HepG2 (cell line): Measurements from ENCODE around the gene CD164L2. TPM values are rescaled to one million over a fixed set of nuclear protein-coding genes. Genes with fewer than 3 reads are reported as not detected.

ENCODE experiments used
- ATAC-seq: fragments of 200-7000 bp; cut with Tn5 transposase; 3 replicates; pipeline ENCODE4 v1.9.1; 2020; ENCODE audit warnings: mild to moderate bottlenecking, moderate library complexity
- BruUV-seq: library from RNA; stranded (reverse); fragments of 400-500 nt; replicated peaks from 2 replicates; lab custom pipeline; 2021; lab: Mats Ljungman, UMichigan
- CTCF ChIA-PET: fragments of 300-600 bp; formaldehyde crosslinking; extraction: SDS; loops from one replicate; lab custom pipeline; 2021; ENCODE audit warnings: low total read pairs, inconsistent platforms, low intra/inter-chr PET ratio; lab: Yijun Ruan, JAX
- POLR2A ChIA-PET: fragments of 350-600 bp; sonication (Branson Sonifier 250); formaldehyde crosslinking; loops from one replicate; lab custom pipeline; 2020; ENCODE audit warnings: antibody characterized with exemption, inconsistent platforms; lab: Yijun Ruan, JAX
- DNase-seq: peaks from one replicate; pipeline ENCODE4 v3.0.0-alpha.2; 2015; ENCODE audit warnings: low spot score
- FAIRE-seq: peaks from 3 replicates; lab custom pipeline; 2011; peaks lifted over from hg19 to GRCh38; lab: Jason Lieb, UNC
- H2AFZ ChIP-seq: one replicate; pipeline ENCODE4 v1.6.1; 2011; ENCODE audit warnings: low read length, inconsistent platforms
- H3K27ac ChIP-seq: fragments of 300-600 bp; 3 replicates; pipeline ENCODE4 v1.8.0; 2011; ENCODE audit warnings: mixed run types, mild to moderate bottlenecking, mixed read lengths, low read length, inconsistent platforms; ENCODE audit not compliant: insufficient read depth; ENCODE audit errors: extremely low read length
- H3K27me3 ChIP-seq, 2 experiments: fragments of 200-600 bp in 1 of 2; 2 replicates in 1 of 2; 3 replicates in 1 of 2; pipeline versions ENCODE4 v1.6.0 to v1.8.0; 2011; ENCODE audit warnings: low read length in 2 of 2, mild to moderate bottlenecking in 2 of 2, moderate library complexity in 2 of 2, inconsistent platforms in 1 of 2; ENCODE audit not compliant: insufficient read depth in 2 of 2, control insufficient read depth in 1 of 2
- H3K36me3 ChIP-seq, 2 experiments: fragments of 200-600 bp in 1 of 2; replicated peaks in 1 of 2; 2 replicates in 1 of 2; 3 replicates in 1 of 2; pipeline versions ENCODE4 v1.5.1 to v1.8.0; 2011; ENCODE audit warnings: low read length in 2 of 2, inconsistent platforms in 1 of 2; ENCODE audit not compliant: insufficient read depth in 2 of 2, control insufficient read depth in 1 of 2
- H3K4me1 ChIP-seq: 2 replicates; pipeline ENCODE4 v1.5.1; 2012; ENCODE audit warnings: low read length, inconsistent platforms; ENCODE audit not compliant: insufficient read depth
- H3K4me2 ChIP-seq: 2 replicates; pipeline ENCODE4 v1.6.0; 2011; ENCODE audit warnings: low read depth, low read length, inconsistent platforms
- H3K4me3 ChIP-seq, 3 experiments: fragments of 200-600 bp in 1 of 3; sonication (generic), shearing (Covaris generic) in 1 of 3; replicated peaks in 1 of 3; 2 replicates each; pipeline ENCODE4 v1.5.1; 2011 to 2016; ENCODE audit warnings: low read length in 3 of 3, inconsistent platforms in 2 of 3, low read depth in 2 of 3, mild to moderate bottlenecking in 2 of 3, control low read depth in 1 of 3, mixed read lengths in 1 of 3; ENCODE audit not compliant: insufficient read depth in 1 of 3
- H3K79me2 ChIP-seq: one replicate; pipeline ENCODE4 v1.6.1; 2011; ENCODE audit warnings: low read length, inconsistent platforms; ENCODE audit not compliant: insufficient read depth
- H3K9ac ChIP-seq: 2 replicates; pipeline ENCODE4 v1.6.0; 2011; ENCODE audit warnings: mild to moderate bottlenecking, low read depth, low read length, inconsistent platforms; ENCODE audit not compliant: insufficient read depth
- H3K9me3 ChIP-seq: 2 replicates; pipeline ENCODE4 v1.5.1; 2012; ENCODE audit warnings: mild to moderate bottlenecking, low read length
- H4K20me1 ChIP-seq: 2 replicates; pipeline ENCODE4 v1.6.0; 2011; ENCODE audit warnings: inconsistent platforms, mild to moderate bottlenecking, low read length, moderate library complexity; ENCODE audit not compliant: insufficient read depth
- BRD4 ChIP-seq: sonication (generic); formaldehyde crosslinking; IDR thresholded peaks from 2 replicates; pipeline ENCODE4 v1.4.0; 2020; ENCODE audit warnings: missing genetic modification reagents
- CEBPB ChIP-seq: IDR thresholded peaks from 2 replicates; pipeline ENCODE4 v1.6.1; 2011; ENCODE audit warnings: low read depth, low read length, improper control_type of control experiment, borderline replicate concordance
- CEBPG ChIP-seq: IDR thresholded peaks from 2 replicates; pipeline ENCODE4 v1.6.1; 2016
- GABPA ChIP-seq, 2 experiments: IDR thresholded peaks; 2 replicates each; pipeline ENCODE4 v1.6.1; 2011 to 2016; ENCODE audit warnings: low read depth in 2 of 2, low read length in 1 of 2, missing biosample characterization in 1 of 2, missing genetic modification characterization in 1 of 2
- GLI4 ChIP-seq: sonication (generic); formaldehyde crosslinking; IDR thresholded peaks from 2 replicates; pipeline ENCODE4 v1.5.1; 2020; ENCODE audit warnings: missing genetic modification reagents, mild to moderate bottlenecking, moderate library complexity, borderline replicate concordance
- HNF1B ChIP-seq: sonication (generic); formaldehyde crosslinking; IDR thresholded peaks from 2 replicates; pipeline ENCODE4 v1.5.1; 2020; ENCODE audit warnings: mild to moderate bottlenecking, moderate library complexity, missing genetic modification reagents
- HNRNPK ChIP-seq: fragments of 200-400 bp; formaldehyde crosslinking; IDR thresholded peaks from 2 replicates; pipeline ENCODE4 v1.6.1; 2018; ENCODE audit warnings: low read length, low read depth, moderate library complexity, mild to moderate bottlenecking; ENCODE audit not compliant: poor library complexity, severe bottlenecking
- THAP11 ChIP-seq: IDR thresholded peaks from 2 replicates; pipeline ENCODE4 v1.6.1; 2016; ENCODE audit warnings: missing biosample characterization, missing genetic modification reagents
- ZNF143 ChIP-seq: sonication (generic); formaldehyde crosslinking; IDR thresholded peaks from 2 replicates; pipeline ENCODE4 v1.4.0; 2020; ENCODE audit warnings: missing genetic modification reagents
- ZNF232 ChIP-seq: sonication (generic); formaldehyde crosslinking; IDR thresholded peaks from 2 replicates; pipeline ENCODE4 v1.4.0; 2020; ENCODE audit warnings: missing genetic modification reagents, borderline replicate concordance
- ZNF432 ChIP-seq: sonication (generic); formaldehyde crosslinking; IDR thresholded peaks from 2 replicates; pipeline ENCODE4 v1.5.0; 2020; ENCODE audit warnings: missing genetic modification reagents, mild to moderate bottlenecking, borderline replicate concordance
- ZNF460 ChIP-seq: sonication (generic); formaldehyde crosslinking; IDR thresholded peaks from 2 replicates; pipeline ENCODE4 v1.5.1; 2020; ENCODE audit warnings: missing genetic modification reagents, mild to moderate bottlenecking, borderline replicate concordance
- ZNF557 ChIP-seq: sonication (generic); formaldehyde crosslinking; IDR thresholded peaks from 2 replicates; pipeline ENCODE4 v1.4.0; 2020; ENCODE audit warnings: missing genetic modification reagents
- ZNF770 ChIP-seq: sonication (generic); formaldehyde crosslinking; IDR thresholded peaks from 2 replicates; pipeline ENCODE4 v1.5.0; 2020; ENCODE audit warnings: mild to moderate bottlenecking, missing genetic modification reagents
- ZNF777 ChIP-seq: sonication (generic); formaldehyde crosslinking; IDR thresholded peaks from 2 replicates; pipeline ENCODE4 v1.4.0; 2020; ENCODE audit warnings: missing genetic modification reagents
- WGBS: methylation state at CpG from one replicate; pipeline ENCODE4 v1.1.6; 2017; ENCODE audit warnings: low lambda C conversion rate; 5-methylcytosine and 5-hydroxymethylcytosine counted together
- in situ Hi-C: cut with HindIII; loops from 2 replicates; pipeline ENCODE4 v1.10.0; 2017; ENCODE audit warnings: low pct_unique_long_range_greater_than_20kb; ENCODE audit not compliant: extremely low pct_ligation_motif_present
- intact Hi-C: fragments of 100-400 bp; cut with micrococcal nuclease; formaldehyde crosslinking; loops from one replicate; pipeline ENCODE4 v1.10.0; 2022; ENCODE audit not compliant: unreplicated experiment
- polyA plus RNA-seq, 8 experiments: library from polyadenylated mRNA; depleted of rRNA in 3 of 8; stranded (reverse) in 7 of 8; unstranded in 1 of 8; fragments of >200 nt; fragmentation: Illumina TruSeq in 4 of 8; extraction: Trizol in 4 of 8; gene quantifications; 2 replicates each; pipeline versions ENCODE4 v1.2.1 to v1.2.3, GENCODE V29; 2011 to 2016; ENCODE audit warnings: low read depth in 4 of 8, missing spikeins in 1 of 8, mixed read lengths in 1 of 8; ENCODE audit not compliant: insufficient read depth in 1 of 8
- total RNA-seq, 5 experiments: library from RNA; depleted of rRNA; stranded (reverse); fragments of >200 nt; fragmentation: Illumina TruSeq; extraction: Trizol; gene quantifications; 2 replicates each; pipeline ENCODE4 v1.2.3, GENCODE V29; 2016; ENCODE audit warnings: low read depth in 1 of 5
- TF ChIP-seq, protein P1 (sequence below): sonication (generic); formaldehyde crosslinking; IDR thresholded peaks from 2 replicates; pipeline ENCODE4 v1.8.0; 2022; ENCODE audit warnings: low read depth, missing genetic modification reagents

The CD164L2 gene
- total and polyA plus RNA-seq, 2 of the 13 experiments (the other 11 are each of a cell fraction or from before 2014, with no cell fraction given) = not detected

- Histone ChIP-seq H3K4me1 (peaks cover 20% of the 10 kb centered on the region), H2AFZ (no peak overlapping the region), H3K4me3 (no peak overlapping the region), H3K9me3 (no peaks in the 10 kb centered on the region), H4K20me1 (no peaks in the 10 kb centered on the region), H3K9ac (no peak overlapping the region), H3K27ac (no peak overlapping the region), H3K4me2 (no peak overlapping the region), H3K27me3 (no peaks in the 10 kb centered on the region; a peak in 1 of 5 replicates), H3K36me3 (peaks cover 13 to 15% of the 10 kb centered on the region in 2 experiments; a peak in 4 of 5 replicates), H3K79me2 (no peaks in the 10 kb centered on the region)
- ChIA-PET CTCF (no interaction called here), POLR2A (interaction anchor here (1.6 kb wide), 1 partner anchor 12 kb away, joined by 5 read pairs; no protein-coding TSS in a partner anchor)
- no peak for TF ChIP-seq GABPA (IDR thresholded peaks at IDR 0.05; ENCODE audit: low read depth, low read length)
- no peak for TF ChIP-seq GABPA (CRISPR knock-in tag; IDR thresholded peaks at IDR 0.05; ENCODE audit: low read depth)
- no peak for TF ChIP-seq ZNF460 (CRISPR knock-in tag)
- TF ChIP-seq ZNF143 (CRISPR knock-in tag) = no peak
- no peak for TF ChIP-seq THAP11 (CRISPR knock-in tag)
- TF ChIP-seq CEBPG (CRISPR knock-in tag) = peak; percentile 54
- no peak for TF ChIP-seq BRD4 (CRISPR knock-in tag)
- no peak for TF ChIP-seq ZNF432 (CRISPR knock-in tag)
- TF ChIP-seq GLI4 (CRISPR knock-in tag) = no peak
- peak; percentile 67 for TF ChIP-seq CEBPB
- TF ChIP-seq, protein P1, sequence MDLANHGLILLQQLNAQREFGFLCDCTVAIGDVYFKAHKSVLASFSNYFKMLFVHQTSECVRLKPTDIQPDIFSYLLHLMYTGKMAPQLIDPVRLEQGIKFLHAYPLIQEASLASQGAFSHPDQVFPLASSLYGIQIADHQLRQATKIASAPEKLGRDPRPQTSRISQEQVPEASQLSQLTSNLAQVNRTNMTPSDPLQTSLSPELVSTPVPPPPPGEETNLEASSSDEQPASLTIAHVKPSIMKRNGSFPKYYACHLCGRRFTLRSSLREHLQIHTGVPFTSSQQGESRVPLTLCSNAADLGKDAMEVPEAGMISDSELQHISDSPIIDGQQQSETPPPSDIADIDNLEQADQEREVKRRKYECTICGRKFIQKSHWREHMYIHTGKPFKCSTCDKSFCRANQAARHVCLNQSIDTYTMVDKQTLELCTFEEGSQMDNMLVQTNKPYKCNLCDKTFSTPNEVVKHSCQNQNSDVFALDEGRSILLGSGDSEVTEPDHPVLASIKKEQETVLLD (CRISPR knock-in tag) = no peak
- no peak for TF ChIP-seq HNF1B (CRISPR knock-in tag)
- no peak for TF ChIP-seq HNRNPK
- no peak for TF ChIP-seq ZNF232
- no peak for TF ChIP-seq ZNF777 (CRISPR knock-in tag)
- TF ChIP-seq ZNF557 (CRISPR knock-in tag) = no peak
- TF ChIP-seq ZNF770 = peak; percentile 90
- no TSS peak for BruUV-seq
- ATAC-seq (no peak), DNase-seq (no peak), FAIRE-seq (no peak)
- in situ Hi-C loops (no loop called here), intact Hi-C loops (no loop called here)
- WGBS = 33% methylated on average over 5 of the region's 5 CpGs
These were observed 43.9 kb downstream of the CD164L2 start for GRCh38 chr1:27339213-27339612.
